ENCODE measurements around the gene PSMC4.

Gene PSMC4

GRCh38 chr19:40009674-40010073 lies 38.7 kb downstream of the PSMC4 start:
- TF ChIP-seq CTCF (IDR thresholded peaks at IDR 0.05; ENCODE audit: borderline replicate concordance, insufficient read depth, low read depth, low read length), result no peak

GRCh38 chr19:40013991-40014390 lies 43.0 kb downstream of the PSMC4 start:
- TF ChIP-seq CTCF (IDR thresholded peaks at IDR 0.05; ENCODE audit: borderline replicate concordance, insufficient read depth, low read depth, low read length), result no peak

More at GRCh38 chr19:40009674-40010073, 38.7 kb downstream of the PSMC4 start:
- H3K4me3 ChIP-seq (ENCODE audit: low read depth, low read length), result no peak overlapping the region

GRCh38 chr19:40023969-40024368 lies 53.0 kb downstream of the PSMC4 start:
- TF ChIP-seq CTCF (IDR thresholded peaks at IDR 0.05; ENCODE audit: borderline replicate concordance, insufficient read depth, low read depth, low read length), result no peak
- no peak overlapping the region for H3K4me3 ChIP-seq (ENCODE audit: low read depth, low read length)

More at GRCh38 chr19:40013991-40014390, 43.0 kb downstream of the PSMC4 start:
- no peak overlapping the region for H3K4me3 ChIP-seq (ENCODE audit: low read depth, low read length)

- no peak overlapping the region for H3K4me3 ChIP-seq (ENCODE audit: low read depth, low read length)
- no peak for TF ChIP-seq CTCF (IDR thresholded peaks at IDR 0.05; ENCODE audit: borderline replicate concordance, insufficient read depth, low read depth, low read length)
These were observed 55.1 kb downstream of the PSMC4 start for GRCh38 chr19:40025938-40026596.

- TF ChIP-seq CTCF (IDR thresholded peaks at IDR 0.05; ENCODE audit: borderline replicate concordance, insufficient read depth, low read depth, low read length), result no peak
- H3K4me3 ChIP-seq (ENCODE audit: low read depth, low read length), result no peak overlapping the region
These were observed 55.6 kb downstream of the PSMC4 start for GRCh38 chr19:40026597-40026970.
